ENCODE measurements around the gene CREB5. TPM values are rescaled to one million over a fixed set of nuclear protein-coding genes. Genes with fewer than 3 reads are reported as not detected.
A peak's percentile ranks its signal among the peaks of the same experiment; 100 is the strongest.

Gene CREB5
- total and polyA plus RNA-seq, 3 donors from 2014 or later = 2.0 to 2.9 (median 2.9) TPM

- H3K4me3 ChIP-seq = no peak overlapping the region
- H3K36me3 ChIP-seq (ENCODE audit: low read depth, missing control alignments) = no peaks in the 10 kb centered on the region
- no peak for TF ChIP-seq CTCF (IDR thresholded peaks at IDR 0.05)
- TF ChIP-seq POLR2A (IDR thresholded peaks at IDR 0.05) = no peak
- DNase-seq = no peak
- H3K27ac ChIP-seq = no peak overlapping the region
- H3K27me3 ChIP-seq = no peaks in the 10 kb centered on the region
- H3K9me3 ChIP-seq = no peaks in the 10 kb centered on the region
- intact Hi-C loops (cut with DNase I; ENCODE audit: low total_unique reads) = no loop called here
- peaks cover 20% of the 10 kb centered on the region for H3K4me1 ChIP-seq
- WGBS, 2 donors = 66 to 72% methylated on average over 2 of the region's 2 CpGs
Measured at GRCh38 chr7:28529755-28530154, 117.4 kb downstream of the CREB5 start.

GRCh38 chr7:28530175-28530802, 118.0 kb downstream of the CREB5 start:
- Histone ChIP-seq H3K36me3 (ENCODE audit: low read depth, missing control alignments) (no peaks in the 10 kb centered on the region), H3K4me3 (no peak overlapping the region), H3K27ac (peak overlapping the region in 1 of 2 donors; percentile 7), H3K9me3 (no peaks in the 10 kb centered on the region), H3K27me3 (no peaks in the 10 kb centered on the region), H3K4me1 (peaks cover 20% of the 10 kb centered on the region)
- intact Hi-C loops (cut with DNase I; ENCODE audit: low total_unique reads) = no loop called here
- peak; percentile 46 for DNase-seq
- TF ChIP-seq POLR2A (IDR thresholded peaks at IDR 0.05) = no peak
- TF ChIP-seq CTCF (IDR thresholded peaks at IDR 0.05) = no peak
- WGBS, 2 donors = 55 to 57% methylated on average over 12 of the region's 12 CpGs

- peaks cover 20% of the 10 kb centered on the region for H3K4me1 ChIP-seq
- H3K36me3 ChIP-seq (ENCODE audit: low read depth, missing control alignments) = no peaks in the 10 kb centered on the region
- intact Hi-C loops (cut with DNase I; ENCODE audit: low total_unique reads) = no loop called here
- H3K27ac ChIP-seq = no peak overlapping the region
- 31 to 58% methylated on average over 4 of the region's 4 CpGs for WGBS, 2 donors
- H3K4me3 ChIP-seq = no peak overlapping the region
- no peak for TF ChIP-seq POLR2A (IDR thresholded peaks at IDR 0.05)
- no peak for TF ChIP-seq CTCF (IDR thresholded peaks at IDR 0.05)
- no peaks in the 10 kb centered on the region for H3K27me3 ChIP-seq
- H3K9me3 ChIP-seq = no peaks in the 10 kb centered on the region
- DNase-seq = no peak
Measured at GRCh38 chr7:28530803-28531175, 118.5 kb downstream of the CREB5 start.

- no peak overlapping the region for H3K27ac ChIP-seq
- intact Hi-C loops (cut with DNase I; ENCODE audit: low total_unique reads) = no loop called here
- H3K36me3 ChIP-seq (ENCODE audit: low read depth, missing control alignments) = no peaks in the 10 kb centered on the region
- DNase-seq = no peak
- no peaks in the 10 kb centered on the region for H3K9me3 ChIP-seq
- H3K4me3 ChIP-seq = no peak overlapping the region
- WGBS, 2 donors = 74 to 86% methylated on average over 3 of the region's 3 CpGs
- peaks cover 20% of the 10 kb centered on the region for H3K4me1 ChIP-seq
- no peaks in the 10 kb centered on the region for H3K27me3 ChIP-seq
- TF ChIP-seq CTCF (IDR thresholded peaks at IDR 0.05) = no peak
- no peak for TF ChIP-seq POLR2A (IDR thresholded peaks at IDR 0.05)
Measured at GRCh38 chr7:28531291-28531690, 119.0 kb downstream of the CREB5 start.

- Histone ChIP-seq H3K4me1 (peaks cover 20% of the 10 kb centered on the region), H3K27ac (no peak overlapping the region), H3K27me3 (no peaks in the 10 kb centered on the region), H3K4me3 (no peak overlapping the region), H3K9me3 (no peaks in the 10 kb centered on the region), H3K36me3 (ENCODE audit: low read depth, missing control alignments) (no peaks in the 10 kb centered on the region)
- intact Hi-C loops (cut with DNase I; ENCODE audit: low total_unique reads) = no loop called here
- TF ChIP-seq CTCF (IDR thresholded peaks at IDR 0.05) (no peak), POLR2A (IDR thresholded peaks at IDR 0.05) (no peak)
- DNase-seq = no peak
- WGBS, 2 donors = 90 to 96% methylated on average over 7 of the region's 7 CpGs
Measured at GRCh38 chr7:28532181-28532580, 119.9 kb downstream of the CREB5 start.
